HepG2 (cell line): Measurements from ENCODE around the gene XPOT. TPM values are rescaled to one million over a fixed set of nuclear protein-coding genes. Genes with fewer than 3 reads are reported as not detected.

Source experiments
- EP300 ChIP-seq, 3 experiments: sonication (generic) in 1 of 3; formaldehyde crosslinking in 1 of 3; IDR thresholded peaks; 2 replicates each; pipeline versions ENCODE4 v1.5.1 to v1.6.1; 2011 to 2020; ENCODE audit warnings: low read depth in 2 of 3, low read length in 2 of 3, borderline replicate concordance in 1 of 3, improper control_type of control experiment in 1 of 3, mild to moderate bottlenecking in 1 of 3, missing genetic modification reagents in 1 of 3, moderate library complexity in 1 of 3
- ZKSCAN5 ChIP-seq: sonication (generic); formaldehyde crosslinking; IDR thresholded peaks from 2 replicates; pipeline ENCODE4 v1.5.1; 2020; ENCODE audit warnings: mild to moderate bottlenecking, missing genetic modification reagents
- ZNF12 ChIP-seq: sonication (generic); formaldehyde crosslinking; IDR thresholded peaks from 2 replicates; pipeline ENCODE4 v1.5.0; 2020; ENCODE audit warnings: missing genetic modification reagents
- ZNF274 ChIP-seq: sonication (generic); formaldehyde crosslinking; IDR thresholded peaks from 2 replicates; pipeline ENCODE4 v1.5.1; 2020; ENCODE audit warnings: mild to moderate bottlenecking, missing genetic modification reagents
- ZNF501 ChIP-seq: sonication (generic); formaldehyde crosslinking; IDR thresholded peaks from 2 replicates; pipeline ENCODE4 v1.5.1; 2020; ENCODE audit warnings: mild to moderate bottlenecking, moderate library complexity, missing genetic modification reagents
- ZNF83 ChIP-seq: sonication (generic); formaldehyde crosslinking; IDR thresholded peaks from 2 replicates; pipeline ENCODE4 v1.4.0; 2020; ENCODE audit warnings: missing genetic modification reagents, mild to moderate bottlenecking, borderline replicate concordance
- polyA plus RNA-seq, 8 experiments: library from polyadenylated mRNA; depleted of rRNA in 3 of 8; stranded (reverse) in 7 of 8; unstranded in 1 of 8; fragments of >200 nt; fragmentation: Illumina TruSeq in 4 of 8; extraction: Trizol in 4 of 8; gene quantifications; 2 replicates each; pipeline versions ENCODE4 v1.2.1 to v1.2.3, GENCODE V29; 2011 to 2016; ENCODE audit warnings: low read depth in 4 of 8, missing spikeins in 1 of 8, mixed read lengths in 1 of 8; ENCODE audit not compliant: insufficient read depth in 1 of 8
- total RNA-seq, 5 experiments: library from RNA; depleted of rRNA; stranded (reverse); fragments of >200 nt; fragmentation: Illumina TruSeq; extraction: Trizol; gene quantifications; 2 replicates each; pipeline ENCODE4 v1.2.3, GENCODE V29; 2016; ENCODE audit warnings: low read depth in 1 of 5
- TF ChIP-seq, protein P1 (sequence below): sonication (generic); formaldehyde crosslinking; IDR thresholded peaks from 2 replicates; pipeline ENCODE4 v1.5.0; 2020; ENCODE audit warnings: mild to moderate bottlenecking, missing genetic modification reagents, borderline replicate concordance
- TF ChIP-seq, protein P2 (sequence below): fragments of 450-650 bp; IDR thresholded peaks from 2 replicates; pipeline ENCODE4 v1.6.1; 2016
- TF ChIP-seq, protein P3 (sequence below): sonication (generic); formaldehyde crosslinking; IDR thresholded peaks from 2 replicates; pipeline ENCODE4 v1.4.0; 2020; ENCODE audit warnings: missing genetic modification reagents, borderline replicate concordance
- TF ChIP-seq, protein P4 (sequence below): IDR thresholded peaks from 2 replicates; pipeline ENCODE4 v1.6.1; 2018; ENCODE audit warnings: missing genetic modification reagents
- TF ChIP-seq, protein P5 (sequence below): sonication (generic); formaldehyde crosslinking; IDR thresholded peaks from 2 replicates; pipeline ENCODE4 v1.5.0; 2020; ENCODE audit warnings: missing genetic modification reagents
- TF ChIP-seq, protein P6 (sequence below): sonication (generic); formaldehyde crosslinking; IDR thresholded peaks from 2 replicates; pipeline ENCODE4 v1.8.1; 2023; ENCODE audit warnings: missing genetic modification reagents, mild to moderate bottlenecking, borderline replicate concordance
- TF ChIP-seq, protein P7 (sequence below): sonication (generic); formaldehyde crosslinking; IDR thresholded peaks from 2 replicates; pipeline ENCODE4 v1.5.1; 2020; ENCODE audit warnings: mild to moderate bottlenecking, missing genetic modification reagents

The XPOT gene
- total and polyA plus RNA-seq, 2 of the 13 experiments (the other 11 are each of a cell fraction or from before 2014, with no cell fraction given) = 93.8 to 102 TPM

DNA sequence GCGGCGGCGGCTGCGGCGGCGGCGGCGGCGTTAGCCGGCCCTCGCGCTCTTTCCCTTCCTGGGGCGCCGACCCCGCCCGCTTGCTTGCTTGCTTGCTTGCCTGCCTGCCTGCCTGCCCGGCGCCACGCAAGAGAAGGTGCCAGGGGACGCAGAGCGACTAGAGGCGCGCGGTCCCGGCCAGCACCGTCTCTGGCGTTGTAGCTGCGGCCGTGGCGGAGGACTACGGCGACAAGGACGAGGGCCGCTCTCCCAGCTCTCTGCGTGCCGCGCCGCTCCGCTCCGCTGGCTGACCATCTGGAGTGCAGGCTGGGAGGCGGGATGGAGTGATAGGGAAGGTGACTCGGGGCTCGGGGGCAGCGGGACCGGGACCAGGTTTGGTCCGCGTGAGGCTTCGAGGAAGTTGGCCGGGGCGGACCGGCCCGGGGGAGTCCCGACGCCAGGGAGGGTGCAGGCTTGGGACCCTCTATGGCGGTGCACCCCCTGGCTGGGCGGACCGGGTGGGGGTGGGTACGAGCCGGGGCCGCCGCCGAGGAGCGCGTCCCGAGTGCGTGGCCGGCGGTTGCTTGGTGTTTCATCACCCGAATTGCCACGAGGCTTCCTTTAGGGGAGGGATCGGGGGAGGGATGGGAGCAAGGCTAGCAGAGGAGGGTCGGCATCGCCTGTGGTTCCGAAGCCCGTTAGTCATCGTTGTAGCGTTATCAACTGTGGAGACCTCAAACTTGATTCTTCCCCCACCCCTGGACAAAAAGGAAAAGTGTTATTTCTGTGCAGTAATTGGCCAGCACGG is 471 bp downstream of the XPOT start (continued):
- TF ChIP-seq EP300 (IDR thresholded peaks at IDR 0.05; ENCODE audit: low read depth in 2 of 2, low read length in 2 of 2) = 0 out of 4 replicates have a peak, but pooled peaks of 1 of the 2 experiments have one; percentile 21
- TF ChIP-seq EP300 (CRISPR knock-in tag; IDR thresholded peaks at IDR 0.05; ENCODE audit: borderline replicate concordance) = no peak; the same call in 1 of the 2 replicates
- TF ChIP-seq ZNF12 (CRISPR knock-in tag) = peak; percentile 24; the same call in 1 of the 2 replicates
- peak; percentile 54; the same call in 1 of the 2 replicates for TF ChIP-seq ZNF274 (CRISPR knock-in tag)
- TF ChIP-seq, protein P1, sequence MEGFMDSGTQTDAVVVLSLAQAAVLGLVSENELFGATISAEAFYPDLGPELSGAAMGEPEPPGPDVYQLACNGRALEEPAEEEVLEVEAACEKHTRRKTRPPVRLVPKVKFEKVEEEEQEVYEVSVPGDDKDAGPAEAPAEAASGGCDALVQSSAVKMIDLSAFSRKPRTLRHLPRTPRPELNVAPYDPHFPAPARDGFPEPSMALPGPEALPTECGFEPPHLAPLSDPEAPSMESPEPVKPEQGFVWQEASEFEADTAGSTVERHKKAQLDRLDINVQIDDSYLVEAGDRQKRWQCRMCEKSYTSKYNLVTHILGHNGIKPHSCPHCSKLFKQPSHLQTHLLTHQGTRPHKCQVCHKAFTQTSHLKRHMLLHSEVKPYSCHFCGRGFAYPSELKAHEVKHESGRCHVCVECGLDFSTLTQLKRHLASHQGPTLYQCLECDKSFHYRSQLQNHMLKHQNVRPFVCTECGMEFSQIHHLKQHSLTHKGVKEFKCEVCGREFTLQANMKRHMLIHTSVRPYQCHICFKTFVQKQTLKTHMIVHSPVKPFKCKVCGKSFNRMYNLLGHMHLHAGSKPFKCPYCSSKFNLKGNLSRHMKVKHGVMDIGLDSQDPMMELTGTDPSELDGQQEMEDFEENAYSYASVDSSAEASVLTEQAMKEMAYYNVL (CRISPR knock-in tag) = peak; percentile 66
- TF ChIP-seq ZKSCAN5 = no peak
- TF ChIP-seq, protein P2, sequence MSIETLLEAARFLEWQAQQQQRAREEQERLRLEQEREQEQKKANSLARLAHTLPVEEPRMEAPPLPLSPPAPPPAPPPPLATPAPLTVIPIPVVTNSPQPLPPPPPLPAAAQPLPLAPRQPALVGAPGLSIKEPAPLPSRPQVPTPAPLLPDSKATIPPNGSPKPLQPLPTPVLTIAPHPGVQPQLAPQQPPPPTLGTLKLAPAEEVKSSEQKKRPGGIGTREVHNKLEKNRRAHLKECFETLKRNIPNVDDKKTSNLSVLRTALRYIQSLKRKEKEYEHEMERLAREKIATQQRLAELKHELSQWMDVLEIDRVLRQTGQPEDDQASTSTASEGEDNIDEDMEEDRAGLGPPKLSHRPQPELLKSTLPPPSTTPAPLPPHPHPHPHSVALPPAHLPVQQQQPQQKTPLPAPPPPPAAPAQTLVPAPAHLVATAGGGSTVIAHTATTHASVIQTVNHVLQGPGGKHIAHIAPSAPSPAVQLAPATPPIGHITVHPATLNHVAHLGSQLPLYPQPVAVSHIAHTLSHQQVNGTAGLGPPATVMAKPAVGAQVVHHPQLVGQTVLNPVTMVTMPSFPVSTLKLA = 0 out of 2 replicates have a peak, but pooled peaks have one; percentile 7
- TF ChIP-seq, protein P3, sequence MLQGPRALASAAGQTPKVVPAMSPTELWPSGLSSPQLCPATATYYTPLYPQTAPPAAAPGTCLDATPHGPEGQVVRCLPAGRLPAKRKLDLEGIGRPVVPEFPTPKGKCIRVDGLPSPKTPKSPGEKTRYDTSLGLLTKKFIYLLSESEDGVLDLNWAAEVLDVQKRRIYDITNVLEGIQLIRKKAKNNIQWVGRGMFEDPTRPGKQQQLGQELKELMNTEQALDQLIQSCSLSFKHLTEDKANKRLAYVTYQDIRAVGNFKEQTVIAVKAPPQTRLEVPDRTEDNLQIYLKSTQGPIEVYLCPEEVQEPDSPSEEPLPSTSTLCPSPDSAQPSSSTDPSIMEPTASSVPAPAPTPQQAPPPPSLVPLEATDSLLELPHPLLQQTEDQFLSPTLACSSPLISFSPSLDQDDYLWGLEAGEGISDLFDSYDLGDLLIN = peak; percentile 41; the same call in 1 of the 2 replicates
- TF ChIP-seq ZNF501 (CRISPR knock-in tag) = peak; percentile 82
- TF ChIP-seq, protein P4, sequence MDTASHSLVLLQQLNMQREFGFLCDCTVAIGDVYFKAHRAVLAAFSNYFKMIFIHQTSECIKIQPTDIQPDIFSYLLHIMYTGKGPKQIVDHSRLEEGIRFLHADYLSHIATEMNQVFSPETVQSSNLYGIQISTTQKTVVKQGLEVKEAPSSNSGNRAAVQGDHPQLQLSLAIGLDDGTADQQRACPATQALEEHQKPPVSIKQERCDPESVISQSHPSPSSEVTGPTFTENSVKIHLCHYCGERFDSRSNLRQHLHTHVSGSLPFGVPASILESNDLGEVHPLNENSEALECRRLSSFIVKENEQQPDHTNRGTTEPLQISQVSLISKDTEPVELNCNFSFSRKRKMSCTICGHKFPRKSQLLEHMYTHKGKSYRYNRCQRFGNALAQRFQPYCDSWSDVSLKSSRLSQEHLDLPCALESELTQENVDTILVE = peak; percentile 73; the same call in 1 of the 2 replicates
- no peak for TF ChIP-seq ZNF83 (CRISPR knock-in tag)
- TF ChIP-seq, protein P5, sequence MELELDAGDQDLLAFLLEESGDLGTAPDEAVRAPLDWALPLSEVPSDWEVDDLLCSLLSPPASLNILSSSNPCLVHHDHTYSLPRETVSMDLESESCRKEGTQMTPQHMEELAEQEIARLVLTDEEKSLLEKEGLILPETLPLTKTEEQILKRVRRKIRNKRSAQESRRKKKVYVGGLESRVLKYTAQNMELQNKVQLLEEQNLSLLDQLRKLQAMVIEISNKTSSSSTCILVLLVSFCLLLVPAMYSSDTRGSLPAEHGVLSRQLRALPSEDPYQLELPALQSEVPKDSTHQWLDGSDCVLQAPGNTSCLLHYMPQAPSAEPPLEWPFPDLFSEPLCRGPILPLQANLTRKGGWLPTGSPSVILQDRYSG = no peak
- TF ChIP-seq, protein P6, sequence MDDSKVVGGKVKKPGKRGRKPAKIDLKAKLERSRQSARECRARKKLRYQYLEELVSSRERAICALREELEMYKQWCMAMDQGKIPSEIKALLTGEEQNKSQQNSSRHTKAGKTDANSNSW = no peak; the same call in 1 of the 2 replicates
- TF ChIP-seq, protein P7, sequence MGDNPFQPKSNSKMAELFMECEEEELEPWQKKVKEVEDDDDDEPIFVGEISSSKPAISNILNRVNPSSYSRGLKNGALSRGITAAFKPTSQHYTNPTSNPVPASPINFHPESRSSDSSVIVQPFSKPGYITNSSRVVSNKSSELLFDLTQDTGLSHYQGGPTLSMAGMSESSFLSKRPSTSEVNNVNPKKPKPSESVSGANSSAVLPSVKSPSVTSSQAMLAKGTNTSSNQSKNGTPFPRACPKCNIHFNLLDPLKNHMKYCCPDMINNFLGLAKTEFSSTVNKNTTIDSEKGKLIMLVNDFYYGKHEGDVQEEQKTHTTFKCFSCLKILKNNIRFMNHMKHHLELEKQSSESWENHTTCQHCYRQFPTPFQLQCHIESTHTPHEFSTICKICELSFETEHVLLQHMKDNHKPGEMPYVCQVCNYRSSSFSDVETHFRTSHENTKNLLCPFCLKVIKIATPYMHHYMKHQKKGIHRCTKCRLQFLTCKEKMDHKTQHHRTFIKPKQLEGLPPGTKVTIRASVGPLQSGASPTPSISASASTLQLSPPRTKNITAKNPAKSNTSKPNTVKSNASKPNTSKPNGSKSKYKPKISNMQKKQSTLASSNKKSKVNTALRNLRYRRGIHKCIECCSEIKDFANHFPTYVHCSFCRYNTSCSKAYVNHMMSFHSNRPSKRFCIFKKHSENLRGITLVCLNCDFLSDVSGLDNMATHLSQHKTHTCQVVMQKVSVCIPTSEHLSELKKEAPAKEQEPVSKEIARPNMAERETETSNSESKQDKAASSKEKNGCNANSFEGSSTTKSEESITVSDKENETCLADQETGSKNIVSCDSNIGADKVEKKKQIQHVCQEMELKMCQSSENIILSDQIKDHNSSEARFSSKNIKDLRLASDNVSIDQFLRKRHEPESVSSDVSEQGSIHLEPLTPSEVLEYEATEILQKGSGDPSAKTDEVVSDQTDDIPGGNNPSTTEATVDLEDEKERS (CRISPR knock-in tag) = no peak
